ENCODE measurements around the gene LSAMP.

Gene LSAMP

DNA sequence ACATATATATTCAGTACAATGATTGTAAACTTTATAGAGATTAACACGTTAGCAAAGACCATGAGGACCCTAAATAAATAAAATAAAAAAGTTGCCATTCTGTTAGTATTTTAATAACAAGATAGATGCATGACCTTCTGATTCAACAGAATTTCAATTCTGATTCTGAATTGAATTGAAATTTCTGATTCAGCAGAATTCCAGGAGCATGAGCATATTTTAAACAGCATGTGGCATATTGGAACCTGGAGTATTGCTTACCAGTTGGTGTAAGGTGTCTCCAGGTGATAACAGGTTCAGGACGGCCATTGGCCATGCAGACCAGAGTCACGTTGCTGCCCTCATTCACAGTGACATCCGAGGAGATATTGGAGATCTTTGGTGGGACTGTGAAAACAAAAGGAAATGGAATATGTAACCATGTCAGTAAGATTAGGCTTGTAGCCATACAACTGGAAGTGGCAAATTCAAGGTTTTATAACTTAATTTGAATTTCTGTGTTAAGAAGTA is 426.0 kb downstream of the LSAMP start:
- TF ChIP-seq, protein P1, sequence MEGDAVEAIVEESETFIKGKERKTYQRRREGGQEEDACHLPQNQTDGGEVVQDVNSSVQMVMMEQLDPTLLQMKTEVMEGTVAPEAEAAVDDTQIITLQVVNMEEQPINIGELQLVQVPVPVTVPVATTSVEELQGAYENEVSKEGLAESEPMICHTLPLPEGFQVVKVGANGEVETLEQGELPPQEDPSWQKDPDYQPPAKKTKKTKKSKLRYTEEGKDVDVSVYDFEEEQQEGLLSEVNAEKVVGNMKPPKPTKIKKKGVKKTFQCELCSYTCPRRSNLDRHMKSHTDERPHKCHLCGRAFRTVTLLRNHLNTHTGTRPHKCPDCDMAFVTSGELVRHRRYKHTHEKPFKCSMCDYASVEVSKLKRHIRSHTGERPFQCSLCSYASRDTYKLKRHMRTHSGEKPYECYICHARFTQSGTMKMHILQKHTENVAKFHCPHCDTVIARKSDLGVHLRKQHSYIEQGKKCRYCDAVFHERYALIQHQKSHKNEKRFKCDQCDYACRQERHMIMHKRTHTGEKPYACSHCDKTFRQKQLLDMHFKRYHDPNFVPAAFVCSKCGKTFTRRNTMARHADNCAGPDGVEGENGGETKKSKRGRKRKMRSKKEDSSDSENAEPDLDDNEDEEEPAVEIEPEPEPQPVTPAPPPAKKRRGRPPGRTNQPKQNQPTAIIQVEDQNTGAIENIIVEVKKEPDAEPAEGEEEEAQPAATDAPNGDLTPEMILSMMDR (IDR thresholded peaks at IDR 0.05): no peak

DNA sequence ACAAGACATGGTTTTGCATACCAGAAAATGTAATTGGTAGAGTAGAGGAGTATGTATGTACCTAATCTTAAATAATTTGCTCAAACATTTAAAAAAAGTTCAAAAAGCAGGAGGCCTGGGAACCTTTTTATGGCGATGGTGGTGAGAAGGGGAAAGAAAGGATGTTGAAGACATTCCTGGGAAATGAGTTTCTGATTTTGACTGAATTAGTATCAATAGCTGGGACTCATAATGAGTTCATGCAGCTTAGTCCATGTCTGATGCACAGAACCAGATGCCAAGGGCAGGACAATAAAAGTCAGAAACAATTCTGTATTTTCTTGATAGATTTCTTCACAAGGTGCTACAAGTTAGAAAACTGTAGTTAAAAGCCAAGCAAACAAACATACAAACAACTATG is 426.6 kb downstream of the LSAMP start:
- TF ChIP-seq, protein P1 (IDR thresholded peaks at IDR 0.05): no peak

DNA sequence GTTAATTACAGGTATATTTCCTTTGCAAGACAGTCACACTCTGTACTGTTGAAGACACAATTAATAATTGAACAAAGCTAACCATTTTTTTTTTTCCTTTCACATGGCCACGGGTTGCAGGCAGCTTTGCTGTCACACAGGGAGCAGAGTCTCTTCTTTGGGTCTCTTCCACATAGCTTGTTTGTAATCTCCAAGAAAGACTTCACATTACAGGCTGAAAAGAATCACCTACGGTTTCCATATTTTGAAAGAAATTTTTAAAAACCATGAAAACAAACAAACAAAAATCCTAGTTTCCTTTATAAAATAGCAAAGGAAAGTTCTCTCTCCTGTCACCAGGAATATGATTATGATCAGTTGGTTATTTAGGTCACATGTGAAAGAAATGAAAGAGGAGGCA is 429.4 kb downstream of the LSAMP start:
- TF ChIP-seq, protein P1 (IDR thresholded peaks at IDR 0.05): no peak

DNA sequence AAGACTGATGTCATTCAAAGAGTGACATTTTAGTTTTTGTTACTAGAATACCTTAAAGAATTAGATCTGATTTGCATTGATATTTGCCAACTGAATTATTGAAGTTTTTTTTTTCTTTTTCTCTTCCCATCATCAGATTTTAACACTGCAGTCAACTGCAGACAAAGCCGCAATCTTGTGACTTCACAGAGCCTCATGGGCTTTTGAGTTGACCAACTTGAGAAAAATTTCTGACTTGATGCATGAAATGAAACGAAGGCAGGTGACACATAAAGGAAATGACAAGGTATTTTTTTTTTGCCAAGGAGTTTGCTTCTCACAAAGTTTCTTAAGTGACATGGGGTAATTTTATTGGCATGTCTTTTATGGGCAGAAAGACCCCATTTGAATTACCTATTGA is 438.3 kb downstream of the LSAMP start:
- TF ChIP-seq, protein P1 (IDR thresholded peaks at IDR 0.05): no peak

DNA sequence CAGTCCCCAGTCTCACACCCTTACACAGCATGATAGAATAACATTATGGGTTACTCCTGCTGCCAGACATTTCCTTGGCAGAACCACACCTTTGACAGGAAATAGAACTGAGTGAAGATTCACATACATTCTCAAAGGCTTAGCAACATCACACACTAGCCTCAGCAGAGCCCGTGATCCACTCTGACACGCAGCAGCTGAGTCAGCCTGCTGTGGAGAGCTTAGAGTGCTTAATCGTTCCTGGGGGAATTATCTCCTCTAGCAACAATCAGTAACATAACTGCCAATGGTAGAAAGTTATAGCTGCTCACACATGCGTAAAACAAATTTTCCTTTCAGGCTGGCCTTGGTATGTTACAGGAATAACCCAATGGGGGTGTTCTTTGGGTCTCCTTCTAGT is 439.9 kb downstream of the LSAMP start:
- TF ChIP-seq, protein P1 (IDR thresholded peaks at IDR 0.05): no peak

DNA sequence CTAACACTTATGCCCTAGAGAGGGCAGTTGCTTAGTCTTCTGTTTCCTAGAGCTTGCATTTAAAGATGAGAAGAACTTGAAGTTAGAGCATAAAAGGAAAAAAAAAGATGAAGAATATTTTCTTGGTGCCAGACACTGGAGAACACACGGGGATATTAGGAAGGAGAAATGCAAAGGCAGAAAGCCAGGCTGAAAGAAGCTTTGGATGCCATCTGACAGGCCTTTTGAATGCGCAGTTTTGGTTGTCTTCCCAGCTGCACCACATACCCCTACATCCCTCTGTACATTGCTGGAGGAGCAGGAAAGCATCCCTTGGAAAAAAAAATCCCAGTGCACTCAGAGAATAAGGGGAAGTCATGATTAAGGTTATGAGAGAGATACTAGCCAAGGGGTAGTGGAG is 443.1 kb downstream of the LSAMP start:
- TF ChIP-seq, protein P1 (IDR thresholded peaks at IDR 0.05): no peak

DNA sequence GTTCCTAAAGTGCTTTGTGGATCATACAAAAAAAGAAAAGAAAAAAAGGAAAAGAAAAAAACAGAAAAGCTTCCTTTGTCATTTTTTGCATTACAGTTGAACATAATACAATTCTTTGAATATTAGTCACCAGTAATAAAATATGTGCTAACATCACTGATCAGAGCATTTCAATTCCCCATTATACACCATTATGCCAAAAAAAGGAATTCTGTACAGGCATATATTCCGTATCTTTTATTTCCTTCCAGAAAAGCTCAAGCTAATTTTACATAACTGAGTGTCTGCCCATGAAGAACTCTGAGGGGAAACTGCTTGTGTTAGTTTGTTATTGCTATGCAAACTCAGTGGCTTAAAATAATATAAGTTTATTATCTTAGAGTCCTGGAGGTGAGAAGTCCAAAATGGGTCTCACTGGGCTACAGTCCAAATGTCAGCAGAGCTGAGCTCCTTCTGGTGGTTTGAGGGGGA is 444.1 kb downstream of the LSAMP start:
- TF ChIP-seq, protein P1 (IDR thresholded peaks at IDR 0.05): no peak

DNA sequence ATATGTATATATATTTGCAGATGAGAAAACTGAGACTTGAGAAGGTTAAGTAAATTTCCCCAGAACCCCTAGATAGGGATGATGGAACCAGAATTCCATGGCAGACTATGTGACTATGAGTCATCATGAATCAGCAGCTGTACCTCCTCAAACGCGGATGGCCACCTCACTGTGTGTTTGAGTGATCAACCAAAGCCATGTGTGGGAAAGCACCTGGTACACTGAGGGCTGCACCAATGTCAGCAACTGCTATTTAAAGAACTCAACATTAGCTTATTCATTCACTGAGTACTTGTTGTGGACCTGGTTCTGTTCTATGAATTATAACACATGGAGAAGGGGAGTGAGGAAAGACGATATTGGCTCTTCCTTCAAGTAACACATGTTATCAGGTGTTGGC is 445.0 kb downstream of the LSAMP start:
- TF ChIP-seq, protein P1 (IDR thresholded peaks at IDR 0.05): no peak

All from LNCAP (cell line).